ENCODE data around the gene FNDC7. TPM values are rescaled to one million over a fixed set of nuclear protein-coding genes. Genes with fewer than 3 reads are reported as not detected.

Gene FNDC7
- total and polyA plus RNA-seq, 9 of the 15 experiments (the other 6 are each of a cell fraction or from before 2014, with no cell fraction given): not detected

DNA sequence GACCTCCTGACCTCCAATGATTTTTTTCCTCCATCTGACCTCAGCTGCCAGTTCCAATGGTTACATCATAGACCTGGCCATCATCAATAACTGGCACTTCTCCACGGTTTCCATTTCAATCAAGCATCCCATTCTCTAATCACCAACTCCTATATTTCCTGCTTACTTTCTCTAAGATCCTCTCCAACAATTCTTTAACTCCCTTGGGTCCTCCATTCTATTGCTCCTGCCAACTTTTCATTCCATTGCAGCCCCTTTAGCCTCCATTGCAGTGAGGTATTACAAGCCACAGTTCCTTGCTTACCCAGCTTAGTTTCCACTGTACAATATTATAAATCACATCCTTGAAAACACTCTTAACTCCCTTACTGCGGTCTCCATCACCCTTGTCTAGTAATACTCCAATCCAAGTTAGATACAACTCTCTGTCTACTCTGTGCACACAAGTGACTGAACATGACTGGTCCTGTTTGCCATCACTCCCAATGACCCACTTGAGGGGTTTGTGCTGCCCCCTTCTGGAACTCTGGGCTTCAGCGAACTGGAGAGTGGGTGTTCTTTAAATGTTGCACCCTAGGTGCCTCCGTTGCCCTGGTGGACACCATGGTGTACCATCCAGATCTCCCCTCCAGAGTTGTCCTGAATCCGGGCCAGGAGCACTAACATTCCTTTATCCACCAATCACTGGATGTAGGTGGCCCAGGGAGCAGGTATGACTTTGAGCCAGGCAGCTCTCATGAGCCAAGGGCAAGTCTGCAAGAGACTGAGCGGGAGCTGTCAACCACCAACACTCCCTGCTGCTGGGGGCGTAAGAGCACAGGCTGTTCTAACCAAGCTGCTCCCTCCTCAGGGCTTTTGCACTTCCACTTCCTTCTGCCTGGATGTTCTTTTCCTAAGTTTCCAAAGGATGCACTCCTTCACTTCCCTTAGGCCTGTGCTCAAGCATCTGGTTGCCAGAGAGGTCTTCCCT, 3.7 kb upstream of the FNDC7 start (continued):
- TF ChIP-seq, protein P1, sequence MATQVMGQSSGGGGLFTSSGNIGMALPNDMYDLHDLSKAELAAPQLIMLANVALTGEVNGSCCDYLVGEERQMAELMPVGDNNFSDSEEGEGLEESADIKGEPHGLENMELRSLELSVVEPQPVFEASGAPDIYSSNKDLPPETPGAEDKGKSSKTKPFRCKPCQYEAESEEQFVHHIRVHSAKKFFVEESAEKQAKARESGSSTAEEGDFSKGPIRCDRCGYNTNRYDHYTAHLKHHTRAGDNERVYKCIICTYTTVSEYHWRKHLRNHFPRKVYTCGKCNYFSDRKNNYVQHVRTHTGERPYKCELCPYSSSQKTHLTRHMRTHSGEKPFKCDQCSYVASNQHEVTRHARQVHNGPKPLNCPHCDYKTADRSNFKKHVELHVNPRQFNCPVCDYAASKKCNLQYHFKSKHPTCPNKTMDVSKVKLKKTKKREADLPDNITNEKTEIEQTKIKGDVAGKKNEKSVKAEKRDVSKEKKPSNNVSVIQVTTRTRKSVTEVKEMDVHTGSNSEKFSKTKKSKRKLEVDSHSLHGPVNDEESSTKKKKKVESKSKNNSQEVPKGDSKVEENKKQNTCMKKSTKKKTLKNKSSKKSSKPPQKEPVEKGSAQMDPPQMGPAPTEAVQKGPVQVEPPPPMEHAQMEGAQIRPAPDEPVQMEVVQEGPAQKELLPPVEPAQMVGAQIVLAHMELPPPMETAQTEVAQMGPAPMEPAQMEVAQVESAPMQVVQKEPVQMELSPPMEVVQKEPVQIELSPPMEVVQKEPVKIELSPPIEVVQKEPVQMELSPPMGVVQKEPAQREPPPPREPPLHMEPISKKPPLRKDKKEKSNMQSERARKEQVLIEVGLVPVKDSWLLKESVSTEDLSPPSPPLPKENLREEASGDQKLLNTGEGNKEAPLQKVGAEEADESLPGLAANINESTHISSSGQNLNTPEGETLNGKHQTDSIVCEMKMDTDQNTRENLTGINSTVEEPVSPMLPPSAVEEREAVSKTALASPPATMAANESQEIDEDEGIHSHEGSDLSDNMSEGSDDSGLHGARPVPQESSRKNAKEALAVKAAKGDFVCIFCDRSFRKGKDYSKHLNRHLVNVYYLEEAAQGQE (IDR thresholded peaks at IDR 0.05; ENCODE audit: borderline replicate concordance): peak; percentile 55; the same call in 1 of the 2 replicates
- TF ChIP-seq, protein P1 (CRISPR knock-in tag; IDR thresholded peaks at IDR 0.05; ENCODE audit: low read depth): no peak
- no peak for TF ChIP-seq ZZZ3 (IDR thresholded peaks at IDR 0.05)
- TF ChIP-seq, protein P2, sequence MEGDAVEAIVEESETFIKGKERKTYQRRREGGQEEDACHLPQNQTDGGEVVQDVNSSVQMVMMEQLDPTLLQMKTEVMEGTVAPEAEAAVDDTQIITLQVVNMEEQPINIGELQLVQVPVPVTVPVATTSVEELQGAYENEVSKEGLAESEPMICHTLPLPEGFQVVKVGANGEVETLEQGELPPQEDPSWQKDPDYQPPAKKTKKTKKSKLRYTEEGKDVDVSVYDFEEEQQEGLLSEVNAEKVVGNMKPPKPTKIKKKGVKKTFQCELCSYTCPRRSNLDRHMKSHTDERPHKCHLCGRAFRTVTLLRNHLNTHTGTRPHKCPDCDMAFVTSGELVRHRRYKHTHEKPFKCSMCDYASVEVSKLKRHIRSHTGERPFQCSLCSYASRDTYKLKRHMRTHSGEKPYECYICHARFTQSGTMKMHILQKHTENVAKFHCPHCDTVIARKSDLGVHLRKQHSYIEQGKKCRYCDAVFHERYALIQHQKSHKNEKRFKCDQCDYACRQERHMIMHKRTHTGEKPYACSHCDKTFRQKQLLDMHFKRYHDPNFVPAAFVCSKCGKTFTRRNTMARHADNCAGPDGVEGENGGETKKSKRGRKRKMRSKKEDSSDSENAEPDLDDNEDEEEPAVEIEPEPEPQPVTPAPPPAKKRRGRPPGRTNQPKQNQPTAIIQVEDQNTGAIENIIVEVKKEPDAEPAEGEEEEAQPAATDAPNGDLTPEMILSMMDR (IDR thresholded peaks at IDR 0.05 in 2 of 3, conservative IDR thresholded peaks at IDR 0.05 in 1 of 3; ENCODE audit: insufficient read depth in 2 of 3, low read depth in 1 of 3, low read length in 3 of 3): peak; percentile 82 to 89 (median 86)
- TF ChIP-seq MYC (IDR thresholded peaks at IDR 0.05; ENCODE audit: low read depth, low read length): peak; percentile 45; the same call in 1 of the 2 replicates
- no peak for TF ChIP-seq MYC (CRISPR knock-in tag; IDR thresholded peaks at IDR 0.05; ENCODE audit: borderline replicate concordance, low read depth)
- 0 out of 2 replicates have a peak, but pooled peaks have one; percentile 21 for TF ChIP-seq HCFC1 (IDR thresholded peaks at IDR 0.05; ENCODE audit: low read depth, low read length)
- TF ChIP-seq XRCC5 (IDR thresholded peaks at IDR 0.05; ENCODE audit: low read depth, low read length): 0 out of 2 replicates have a peak, but pooled peaks have one; percentile 58
- TF ChIP-seq ADNP (tag; IDR thresholded peaks at IDR 0.05): no peak
